HUES64 (cell line): ENCODE measurements around the gene C11orf21.

Experiments
- H3K27ac ChIP-seq: 2 replicates; pipeline ENCODE4 v1.7.0; 2013; ENCODE audit warnings: low read depth, low read length, inconsistent platforms
- H3K27me3 ChIP-seq: 2 replicates; pipeline ENCODE4 v1.6.1; 2013; ENCODE audit warnings: mild to moderate bottlenecking, low read length; ENCODE audit not compliant: insufficient read depth
- H3K36me3 ChIP-seq: 2 replicates; pipeline ENCODE4 v1.6.1; 2013; ENCODE audit warnings: mild to moderate bottlenecking, low read length; ENCODE audit not compliant: insufficient read depth
- H3K4me1 ChIP-seq: 2 replicates; pipeline ENCODE4 v1.6.1; 2013; ENCODE audit warnings: mild to moderate bottlenecking, low read length, moderate library complexity; ENCODE audit not compliant: insufficient read depth
- H3K4me3 ChIP-seq: 2 replicates; pipeline ENCODE4 v1.5.1; 2013; ENCODE audit warnings: mild to moderate bottlenecking, low read length, moderate library complexity
- H3K9ac ChIP-seq: 2 replicates; pipeline ENCODE4 v1.6.1; 2013; ENCODE audit warnings: mild to moderate bottlenecking, low read depth, low read length
- H3K9me3 ChIP-seq: 2 replicates; pipeline ENCODE4 v1.6.1; 2013; ENCODE audit warnings: low read depth, low read length; ENCODE audit not compliant: insufficient read depth
- WGBS: fragments of 150-250, 120-280 bp; methylation state at CpG from one replicate; pipeline ENCODE4 v1.1.7; 2013; ENCODE audit warnings: missing lambda C conversion rate; 5-methylcytosine and 5-hydroxymethylcytosine counted together

The C11orf21 gene

DNA sequence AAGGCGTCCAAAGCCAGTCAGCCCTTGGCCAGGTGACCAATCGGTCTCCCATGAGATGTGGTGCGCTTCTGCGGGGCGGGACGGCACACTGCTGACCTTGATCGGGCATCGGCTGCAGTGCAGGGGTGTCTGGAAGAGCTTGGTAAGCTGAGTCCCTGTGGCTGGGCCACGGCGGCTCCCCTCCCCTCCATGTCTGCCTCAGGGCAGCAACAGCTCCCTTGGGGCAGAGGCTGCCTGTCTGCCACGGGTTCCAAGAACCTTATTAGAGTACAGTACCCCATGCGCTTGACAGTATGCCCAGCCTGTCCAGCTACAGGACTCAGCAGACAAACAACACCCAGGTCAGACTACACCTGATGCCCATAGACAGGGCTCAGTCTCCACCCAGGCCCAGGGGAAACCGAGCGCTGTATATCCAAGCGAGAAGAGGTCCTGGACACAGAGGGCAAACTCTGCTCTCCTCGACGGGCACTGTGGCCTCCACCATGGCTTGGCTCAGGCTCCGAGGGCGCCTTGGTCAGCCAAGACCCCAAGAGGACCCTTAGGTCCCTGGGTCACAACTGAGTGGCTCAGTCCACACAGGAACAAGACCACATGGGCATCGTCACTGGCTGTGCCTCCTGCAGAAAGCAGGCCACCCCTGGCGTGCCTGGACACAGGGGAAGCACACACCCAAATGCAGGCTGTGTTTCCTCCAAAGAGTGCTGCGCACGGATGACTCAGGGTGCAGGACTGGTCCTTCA lies 19.0 kb upstream of the C11orf21 start:
- no peaks in the 10 kb centered on the region for H3K4me1 ChIP-seq
- H3K27me3 ChIP-seq = no peaks in the 10 kb centered on the region
- H3K27ac ChIP-seq = no peak overlapping the region
- 89% methylated on average over 23 of the region's 23 CpGs for WGBS
- H3K36me3 ChIP-seq = no peaks in the 10 kb centered on the region
- no peak overlapping the region for H3K9ac ChIP-seq
- no peaks in the 10 kb centered on the region for H3K9me3 ChIP-seq
- H3K4me3 ChIP-seq = no peak overlapping the region

DNA sequence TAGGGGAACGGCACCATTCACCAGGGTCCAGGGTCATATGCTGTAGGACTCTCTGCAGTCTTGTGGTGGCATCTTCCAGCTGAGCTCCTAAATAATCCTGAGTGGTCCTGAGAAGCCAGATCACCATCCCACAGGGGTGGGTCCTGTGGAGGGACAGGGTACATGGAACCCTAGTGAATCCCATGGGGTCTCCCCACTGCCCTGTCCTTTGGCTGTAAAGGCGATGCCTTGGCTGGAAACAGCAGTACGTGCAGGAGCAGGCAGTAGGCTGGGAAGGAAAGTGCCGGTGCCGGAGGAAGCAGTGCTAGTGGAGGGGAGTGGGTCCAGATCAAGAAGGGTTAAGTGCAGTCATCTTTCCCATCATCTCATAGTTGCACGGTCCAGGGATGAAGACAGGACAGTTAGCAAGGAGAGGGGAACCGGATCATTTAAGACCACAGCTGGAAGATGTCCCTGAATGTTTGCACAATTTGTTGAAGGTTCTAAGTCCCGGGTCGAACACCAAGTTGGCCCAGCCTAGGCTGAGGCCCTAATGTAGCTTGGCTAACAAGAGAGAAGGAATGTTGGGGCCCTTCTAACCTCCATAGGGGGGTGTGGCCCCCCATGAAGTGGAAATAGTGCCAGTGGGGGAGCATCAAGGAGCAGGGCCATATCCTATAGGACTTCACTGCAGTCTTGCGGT lies 18.2 kb upstream of the C11orf21 start:
- no peak overlapping the region for H3K27ac ChIP-seq
- no peak overlapping the region for H3K9ac ChIP-seq
- H3K4me1 ChIP-seq = no peaks in the 10 kb centered on the region
- no peak overlapping the region for H3K4me3 ChIP-seq
- H3K9me3 ChIP-seq = no peaks in the 10 kb centered on the region
- 93% methylated on average over 10 of the region's 10 CpGs for WGBS
- no peaks in the 10 kb centered on the region for H3K36me3 ChIP-seq
- H3K27me3 ChIP-seq = no peaks in the 10 kb centered on the region

DNA sequence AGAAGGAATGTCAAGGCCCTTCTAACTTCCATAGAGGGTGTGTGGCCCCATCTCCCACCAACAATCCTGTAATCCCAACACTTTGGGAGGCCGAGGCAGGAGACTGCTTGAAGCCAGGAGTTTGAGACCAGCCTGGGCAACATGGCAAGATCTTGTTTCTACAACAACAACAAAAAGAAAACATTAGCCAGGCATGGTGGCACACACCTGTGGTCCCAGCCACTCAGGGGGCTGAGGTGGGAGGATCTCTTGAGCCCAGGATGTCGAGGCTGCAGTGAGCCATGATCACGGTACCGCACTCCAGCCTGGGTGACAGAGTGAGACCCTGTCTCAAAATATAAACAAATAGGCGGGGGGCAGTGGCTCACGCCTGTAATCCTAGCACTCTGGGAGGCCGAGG lies 17.0 kb upstream of the C11orf21 start:
- 93% methylated on average over 7 of the region's 7 CpGs for WGBS
- no peak overlapping the region for H3K9ac ChIP-seq
- H3K9me3 ChIP-seq = no peaks in the 10 kb centered on the region
- H3K4me1 ChIP-seq = no peaks in the 10 kb centered on the region
- H3K27me3 ChIP-seq = no peaks in the 10 kb centered on the region
- no peak overlapping the region for H3K4me3 ChIP-seq
- H3K27ac ChIP-seq = no peak overlapping the region
- no peaks in the 10 kb centered on the region for H3K36me3 ChIP-seq

- no peak overlapping the region for H3K4me3 ChIP-seq
- no peak overlapping the region for H3K9ac ChIP-seq
- no peaks in the 10 kb centered on the region for H3K27me3 ChIP-seq
- no peaks in the 10 kb centered on the region for H3K36me3 ChIP-seq
- 98% methylated on average over 4 of the region's 4 CpGs for WGBS
- H3K9me3 ChIP-seq = no peaks in the 10 kb centered on the region
- no peak overlapping the region for H3K27ac ChIP-seq
- no peaks in the 10 kb centered on the region for H3K4me1 ChIP-seq
Measured at GRCh38 chr11:2318123-2318522, 16.4 kb upstream of the C11orf21 start.

- no peak overlapping the region for H3K4me3 ChIP-seq
Measured at GRCh38 chr11:2317354-2318050, 15.8 kb upstream of the C11orf21 start.

DNA sequence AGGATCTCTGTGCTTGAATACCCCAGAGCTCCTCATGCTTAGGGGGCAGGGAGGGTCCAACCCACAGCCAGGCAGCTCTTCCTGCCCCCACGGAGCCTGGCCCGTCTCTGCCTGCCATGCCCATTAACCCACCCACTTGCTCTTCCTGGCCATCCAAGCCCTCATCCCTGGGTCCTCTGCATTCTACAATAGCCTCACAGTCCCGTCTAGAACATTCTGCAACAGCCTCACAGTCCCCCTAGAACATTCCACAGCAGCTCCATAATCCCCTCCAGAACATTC lies 15.2 kb upstream of the C11orf21 start:
- 93% methylated on average over 3 of the region's 3 CpGs for WGBS
- no peaks in the 10 kb centered on the region for H3K27me3 ChIP-seq
- H3K9me3 ChIP-seq = no peaks in the 10 kb centered on the region
- no peaks in the 10 kb centered on the region for H3K36me3 ChIP-seq
- H3K27ac ChIP-seq = no peak overlapping the region
- H3K4me3 ChIP-seq = no peak overlapping the region
- H3K4me1 ChIP-seq = no peaks in the 10 kb centered on the region
- no peak overlapping the region for H3K9ac ChIP-seq

More at GRCh38 chr11:2317354-2318050, 15.8 kb upstream of the C11orf21 start:
- H3K9me3 ChIP-seq = no peaks in the 10 kb centered on the region
- H3K27ac ChIP-seq = no peak overlapping the region
- H3K4me1 ChIP-seq = no peaks in the 10 kb centered on the region
- no peaks in the 10 kb centered on the region for H3K36me3 ChIP-seq
- H3K9ac ChIP-seq = no peak overlapping the region
- WGBS = 90% methylated on average over 17 of the region's 17 CpGs
- no peaks in the 10 kb centered on the region for H3K27me3 ChIP-seq

GRCh38 chr11:2316169-2316962 lies 14.6 kb upstream of the C11orf21 start:
- WGBS = 93% methylated on average over 23 of the region's 23 CpGs
- Histone ChIP-seq H3K9ac (no peak overlapping the region), H3K9me3 (no peaks in the 10 kb centered on the region), H3K27me3 (no peaks in the 10 kb centered on the region), H3K4me1 (no peaks in the 10 kb centered on the region), H3K27ac (no peak overlapping the region), H3K36me3 (no peaks in the 10 kb centered on the region), H3K4me3 (no peak overlapping the region)

DNA sequence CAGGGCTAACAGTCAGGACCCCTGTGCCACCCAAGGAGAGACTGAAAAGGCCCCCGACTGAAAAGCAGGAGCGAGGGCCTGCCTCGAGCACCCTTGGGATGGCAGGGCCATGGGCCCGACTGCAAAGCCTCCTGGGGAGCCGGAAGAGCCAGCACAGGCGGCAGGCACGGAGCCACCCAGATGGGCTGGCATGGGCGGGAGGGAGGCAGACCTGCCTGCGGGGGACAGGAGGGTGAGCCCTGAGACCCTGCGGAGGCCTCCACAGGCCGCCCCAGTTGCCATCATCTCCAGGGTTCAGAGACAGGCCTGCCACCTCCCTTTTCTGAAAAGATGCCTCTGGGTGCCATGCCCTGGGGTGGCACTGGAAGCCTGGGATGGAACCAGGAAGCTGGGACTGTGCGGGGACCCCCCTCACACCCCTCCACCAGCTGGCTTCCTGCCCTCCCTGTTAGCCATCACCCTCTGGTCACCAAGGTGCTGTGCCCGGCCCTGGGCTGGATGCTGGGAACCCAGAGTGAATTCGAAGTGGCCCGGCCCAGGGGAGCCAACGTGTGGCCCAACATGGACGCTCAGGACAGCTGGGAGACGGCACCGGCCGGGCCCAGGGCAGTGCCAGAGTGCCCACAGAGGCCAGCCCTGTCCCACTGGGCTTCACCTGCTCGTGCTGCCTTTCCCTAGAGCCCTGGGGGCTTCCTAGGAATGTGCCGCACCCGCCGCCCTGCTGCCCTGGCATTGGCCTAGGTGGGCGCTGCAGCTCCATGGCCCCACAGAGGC lies 13.9 kb upstream of the C11orf21 start:
- Histone ChIP-seq H3K4me1 (no peaks in the 10 kb centered on the region), H3K4me3 (no peak overlapping the region), H3K9ac (no peak overlapping the region), H3K27ac (no peak overlapping the region), H3K27me3 (no peaks in the 10 kb centered on the region), H3K9me3 (no peaks in the 10 kb centered on the region), H3K36me3 (no peaks in the 10 kb centered on the region)
- WGBS = 92% methylated on average over 25 of the region's 25 CpGs

- no peaks in the 10 kb centered on the region for H3K4me1 ChIP-seq
- H3K36me3 ChIP-seq = no peaks in the 10 kb centered on the region
- no peaks in the 10 kb centered on the region for H3K27me3 ChIP-seq
- no peak overlapping the region for H3K27ac ChIP-seq
- no peaks in the 10 kb centered on the region for H3K9me3 ChIP-seq
- no peak overlapping the region for H3K9ac ChIP-seq
- 84% methylated on average over 13 of the region's 16 CpGs for WGBS
- no peak overlapping the region for H3K4me3 ChIP-seq
Measured at GRCh38 chr11:2314525-2315394, 13.0 kb upstream of the C11orf21 start.

- H3K9me3 ChIP-seq = no peaks in the 10 kb centered on the region
- no peaks in the 10 kb centered on the region for H3K36me3 ChIP-seq
- no peaks in the 10 kb centered on the region for H3K27me3 ChIP-seq
- 96% methylated on average over 6 of the region's 7 CpGs for WGBS
- no peak overlapping the region for H3K27ac ChIP-seq
- H3K4me1 ChIP-seq = no peaks in the 10 kb centered on the region
- H3K9ac ChIP-seq = no peak overlapping the region
- H3K4me3 ChIP-seq = no peak overlapping the region
Measured at GRCh38 chr11:2314136-2314524, 12.4 kb upstream of the C11orf21 start.
